HepG2 (cell line): Measurements from ENCODE around the gene MOXD1. TPM values are rescaled to one million over a fixed set of nuclear protein-coding genes. Genes with fewer than 3 reads are reported as not detected.

Experiments used
- ATAC-seq: fragments of 200-7000 bp; cut with Tn5 transposase; 3 replicates; pipeline ENCODE4 v1.9.1; 2020; ENCODE audit warnings: mild to moderate bottlenecking, moderate library complexity
- BruUV-seq: library from RNA; stranded (reverse); fragments of 400-500 nt; replicated peaks from 2 replicates; lab custom pipeline; 2021; lab: Mats Ljungman, UMichigan
- CTCF ChIA-PET: fragments of 300-600 bp; formaldehyde crosslinking; extraction: SDS; loops from one replicate; lab custom pipeline; 2021; ENCODE audit warnings: low total read pairs, inconsistent platforms, low intra/inter-chr PET ratio; lab: Yijun Ruan, JAX
- POLR2A ChIA-PET: fragments of 350-600 bp; sonication (Branson Sonifier 250); formaldehyde crosslinking; loops from one replicate; lab custom pipeline; 2020; ENCODE audit warnings: antibody characterized with exemption, inconsistent platforms; lab: Yijun Ruan, JAX
- DNase-seq: peaks from one replicate; pipeline ENCODE4 v3.0.0-alpha.2; 2015; ENCODE audit warnings: low spot score
- FAIRE-seq: peaks from 3 replicates; lab custom pipeline; 2011; peaks lifted over from hg19 to GRCh38; lab: Jason Lieb, UNC
- H2AFZ ChIP-seq: one replicate; pipeline ENCODE4 v1.6.1; 2011; ENCODE audit warnings: low read length, inconsistent platforms
- H3K27ac ChIP-seq: fragments of 300-600 bp; 3 replicates; pipeline ENCODE4 v1.8.0; 2011; ENCODE audit warnings: mixed run types, mild to moderate bottlenecking, mixed read lengths, low read length, inconsistent platforms; ENCODE audit not compliant: insufficient read depth; ENCODE audit errors: extremely low read length
- H3K27me3 ChIP-seq, 2 experiments: fragments of 200-600 bp in 1 of 2; 2 replicates in 1 of 2; 3 replicates in 1 of 2; pipeline versions ENCODE4 v1.6.0 to v1.8.0; 2011; ENCODE audit warnings: low read length in 2 of 2, mild to moderate bottlenecking in 2 of 2, moderate library complexity in 2 of 2, inconsistent platforms in 1 of 2; ENCODE audit not compliant: insufficient read depth in 2 of 2, control insufficient read depth in 1 of 2
- H3K36me3 ChIP-seq, 2 experiments: fragments of 200-600 bp in 1 of 2; replicated peaks in 1 of 2; 2 replicates in 1 of 2; 3 replicates in 1 of 2; pipeline versions ENCODE4 v1.5.1 to v1.8.0; 2011; ENCODE audit warnings: low read length in 2 of 2, inconsistent platforms in 1 of 2; ENCODE audit not compliant: insufficient read depth in 2 of 2, control insufficient read depth in 1 of 2
- H3K4me1 ChIP-seq: 2 replicates; pipeline ENCODE4 v1.5.1; 2012; ENCODE audit warnings: low read length, inconsistent platforms; ENCODE audit not compliant: insufficient read depth
- H3K4me2 ChIP-seq: 2 replicates; pipeline ENCODE4 v1.6.0; 2011; ENCODE audit warnings: low read depth, low read length, inconsistent platforms
- H3K4me3 ChIP-seq, 3 experiments: fragments of 200-600 bp in 1 of 3; sonication (generic), shearing (Covaris generic) in 1 of 3; replicated peaks in 1 of 3; 2 replicates each; pipeline ENCODE4 v1.5.1; 2011 to 2016; ENCODE audit warnings: low read length in 3 of 3, inconsistent platforms in 2 of 3, low read depth in 2 of 3, mild to moderate bottlenecking in 2 of 3, control low read depth in 1 of 3, mixed read lengths in 1 of 3; ENCODE audit not compliant: insufficient read depth in 1 of 3
- H3K79me2 ChIP-seq: one replicate; pipeline ENCODE4 v1.6.1; 2011; ENCODE audit warnings: low read length, inconsistent platforms; ENCODE audit not compliant: insufficient read depth
- H3K9ac ChIP-seq: 2 replicates; pipeline ENCODE4 v1.6.0; 2011; ENCODE audit warnings: mild to moderate bottlenecking, low read depth, low read length, inconsistent platforms; ENCODE audit not compliant: insufficient read depth
- H3K9me3 ChIP-seq: 2 replicates; pipeline ENCODE4 v1.5.1; 2012; ENCODE audit warnings: mild to moderate bottlenecking, low read length
- H4K20me1 ChIP-seq: 2 replicates; pipeline ENCODE4 v1.6.0; 2011; ENCODE audit warnings: inconsistent platforms, mild to moderate bottlenecking, low read length, moderate library complexity; ENCODE audit not compliant: insufficient read depth
- CBX2 ChIP-seq, 2 experiments: fragments of 200-600 bp in 1 of 2; sonication (generic); formaldehyde crosslinking in 1 of 2; IDR thresholded peaks; 2 replicates each; pipeline versions ENCODE4 v1.7.0 to v1.8.1; 2018 to 2022; ENCODE audit warnings: low read depth in 2 of 2, low read length in 1 of 2, mild to moderate bottlenecking in 1 of 2, missing genetic modification reagents in 1 of 2
- CHD4 ChIP-seq: fragments of 200-600 bp; sonication (generic); IDR thresholded peaks from 2 replicates; pipeline ENCODE4 v1.7.0; 2017; ENCODE audit warnings: mild to moderate bottlenecking, low read length, borderline replicate concordance
- FOXA1 ChIP-seq, 2 experiments: fragments of 450-650 bp in 1 of 2; sonication (generic) in 1 of 2; formaldehyde crosslinking in 1 of 2; IDR thresholded peaks; 2 replicates each; pipeline versions ENCODE4 v1.4.0 to v1.6.1; 2016 to 2020; ENCODE audit warnings: missing genetic modification reagents in 1 of 2
- HCFC1 ChIP-seq: fragments of 150-350 bp; IDR thresholded peaks from 2 replicates; pipeline ENCODE4 v1.6.1; 2014; ENCODE audit warnings: low read depth, low read length
- KDM5B ChIP-seq: sonication (generic); formaldehyde crosslinking; IDR thresholded peaks from 2 replicates; pipeline ENCODE4 v1.4.0; 2020; ENCODE audit warnings: missing genetic modification reagents, mild to moderate bottlenecking, borderline replicate concordance
- MAFF ChIP-seq: IDR thresholded peaks from 2 replicates; pipeline ENCODE4 v1.6.1; 2011; ENCODE audit warnings: low read depth, low read length, improper control_type of control experiment
- MAFK ChIP-seq, 2 experiments: IDR thresholded peaks in 1 of 2; conservative IDR thresholded peaks in 1 of 2; 2 replicates each; pipeline ENCODE4 v1.6.1; 2011; ENCODE audit warnings: improper control_type of control experiment in 2 of 2, low read length in 2 of 2
- MIER3 ChIP-seq: IDR thresholded peaks from 2 replicates; pipeline ENCODE4 v1.6.1; 2016; ENCODE audit warnings: missing compliant biosample characterization, borderline replicate concordance
- NR2F6 ChIP-seq, 2 experiments: IDR thresholded peaks; 2 replicates each; pipeline ENCODE4 v1.6.1; 2016; ENCODE audit warnings: antibody characterized with exemption in 1 of 2, mild to moderate bottlenecking in 1 of 2
- SNAPC2 ChIP-seq: sonication (generic); formaldehyde crosslinking; IDR thresholded peaks from 2 replicates; pipeline ENCODE4 v1.8.1; 2022; ENCODE audit warnings: mild to moderate bottlenecking, missing genetic modification reagents
- SNAPC5 ChIP-seq: sonication (generic); formaldehyde crosslinking; IDR thresholded peaks from 2 replicates; pipeline ENCODE4 v1.8.1; 2023; ENCODE audit warnings: mild to moderate bottlenecking, missing genetic modification reagents, borderline replicate concordance
- ZFY ChIP-seq: sonication (generic); formaldehyde crosslinking; IDR thresholded peaks from 2 replicates; pipeline ENCODE4 v1.4.0; 2020; ENCODE audit warnings: missing genetic modification reagents
- ZNF251 ChIP-seq: sonication (generic); formaldehyde crosslinking; IDR thresholded peaks from 2 replicates; pipeline ENCODE4 v1.9.0; 2021; ENCODE audit warnings: mild to moderate bottlenecking, missing genetic modification reagents
- ZNF253 ChIP-seq: sonication (generic); formaldehyde crosslinking; IDR thresholded peaks from 2 replicates; pipeline ENCODE4 v1.8.0; 2022; ENCODE audit warnings: mild to moderate bottlenecking, missing genetic modification reagents, borderline replicate concordance
- ZNF33A ChIP-seq: sonication (generic); formaldehyde crosslinking; IDR thresholded peaks from 2 replicates; pipeline ENCODE4 v1.5.1; 2020; ENCODE audit warnings: missing genetic modification reagents, mild to moderate bottlenecking, moderate library complexity, borderline replicate concordance
- ZNF660 ChIP-seq: sonication (generic); formaldehyde crosslinking; IDR thresholded peaks from 2 replicates; pipeline ENCODE4 v1.5.1; 2020; ENCODE audit warnings: mild to moderate bottlenecking, low read depth, missing genetic modification reagents, borderline replicate concordance
- ZNF777 ChIP-seq: sonication (generic); formaldehyde crosslinking; IDR thresholded peaks from 2 replicates; pipeline ENCODE4 v1.4.0; 2020; ENCODE audit warnings: missing genetic modification reagents
- ZSCAN20 ChIP-seq: sonication (generic); formaldehyde crosslinking; IDR thresholded peaks from 2 replicates; pipeline ENCODE4 v1.4.0; 2020; ENCODE audit warnings: missing genetic modification reagents, mild to moderate bottlenecking, borderline replicate concordance
- WGBS: methylation state at CpG from one replicate; pipeline ENCODE4 v1.1.6; 2017; ENCODE audit warnings: low lambda C conversion rate; 5-methylcytosine and 5-hydroxymethylcytosine counted together
- in situ Hi-C: cut with HindIII; loops from 2 replicates; pipeline ENCODE4 v1.10.0; 2017; ENCODE audit warnings: low pct_unique_long_range_greater_than_20kb; ENCODE audit not compliant: extremely low pct_ligation_motif_present
- intact Hi-C: fragments of 100-400 bp; cut with micrococcal nuclease; formaldehyde crosslinking; loops from one replicate; pipeline ENCODE4 v1.10.0; 2022; ENCODE audit not compliant: unreplicated experiment
- polyA plus RNA-seq, 8 experiments: library from polyadenylated mRNA; depleted of rRNA in 3 of 8; stranded (reverse) in 7 of 8; unstranded in 1 of 8; fragments of >200 nt; fragmentation: Illumina TruSeq in 4 of 8; extraction: Trizol in 4 of 8; gene quantifications; 2 replicates each; pipeline versions ENCODE4 v1.2.1 to v1.2.3, GENCODE V29; 2011 to 2016; ENCODE audit warnings: low read depth in 4 of 8, missing spikeins in 1 of 8, mixed read lengths in 1 of 8; ENCODE audit not compliant: insufficient read depth in 1 of 8
- total RNA-seq, 5 experiments: library from RNA; depleted of rRNA; stranded (reverse); fragments of >200 nt; fragmentation: Illumina TruSeq; extraction: Trizol; gene quantifications; 2 replicates each; pipeline ENCODE4 v1.2.3, GENCODE V29; 2016; ENCODE audit warnings: low read depth in 1 of 5
- TF ChIP-seq, protein P1 (sequence below): IDR thresholded peaks from 2 replicates; pipeline ENCODE4 v1.6.1; 2016; ENCODE audit warnings: low read depth, borderline replicate concordance

MOXD1 gene
- total and polyA plus RNA-seq, 2 of the 13 experiments (the other 11 are each of a cell fraction or from before 2014, with no cell fraction given) = 0.03 TPM; not detected in 1

GRCh38 chr6:132381381-132381780 lies 19.9 kb downstream of the MOXD1 start:
- ATAC-seq (no peak), DNase-seq (no peak), FAIRE-seq (no peak)
- Histone ChIP-seq H3K27me3 (no peaks in the 10 kb centered on the region), H3K79me2 (no peaks in the 10 kb centered on the region), H2AFZ (no peak overlapping the region), H4K20me1 (no peaks in the 10 kb centered on the region), H3K4me2 (no peak overlapping the region), H3K4me1 (no peaks in the 10 kb centered on the region), H3K36me3 (no peaks in the 10 kb centered on the region), H3K27ac (no peak overlapping the region), H3K4me3 (no peak overlapping the region), H3K9ac (no peak overlapping the region), H3K9me3 (no peaks in the 10 kb centered on the region)
- no TSS peak for BruUV-seq
- CTCF ChIA-PET = no interaction called here
- intact Hi-C loops (no loop called here), in situ Hi-C loops (no loop called here)
- TF ChIP-seq MAFK (conservative IDR thresholded peaks at IDR 0.05 in 1 of 2, IDR thresholded peaks at IDR 0.05 in 1 of 2; ENCODE audit: low read length in 2 of 2) (peak; percentile 77 to 88), ZNF777 (CRISPR knock-in tag) (no peak), KDM5B (CRISPR knock-in tag) (no peak), MAFF (peak; percentile 83), SNAPC5 (no peak), HCFC1 (no peak)
- POLR2A ChIA-PET = no interaction called here
- 5% methylated on average over 1 of the region's 1 CpG for WGBS

DNA sequence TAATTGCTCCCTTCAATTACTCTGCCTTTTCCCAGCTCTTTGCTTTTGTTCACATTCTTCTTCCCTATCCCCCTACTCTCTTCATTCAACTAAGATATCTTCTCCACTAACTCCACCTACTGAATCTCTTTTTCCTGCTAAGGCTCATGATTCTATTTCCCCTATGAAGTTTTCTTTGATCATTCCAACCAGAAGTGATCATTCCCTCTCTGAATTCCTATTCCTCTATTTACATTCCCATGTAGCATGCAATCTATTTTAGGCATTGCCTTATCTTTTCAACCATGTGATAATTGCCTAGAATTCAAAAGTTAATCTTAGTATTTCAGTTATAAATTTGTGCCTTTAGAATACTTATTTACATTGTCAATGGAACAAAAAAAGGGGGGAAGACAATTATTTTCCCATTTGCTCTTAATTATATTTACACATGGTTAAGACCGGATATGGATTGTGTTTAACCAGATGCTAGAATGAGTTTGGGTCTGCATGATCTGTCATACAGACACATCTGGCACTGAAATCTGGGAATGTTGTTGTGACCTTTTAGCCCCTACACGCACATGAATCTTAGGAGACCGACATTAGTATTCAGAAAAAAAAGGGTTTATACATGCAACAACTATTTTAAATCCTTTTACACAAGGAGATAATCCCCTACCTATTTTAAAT lies 20.8 kb downstream of the MOXD1 start:
- FAIRE-seq (no peak), ATAC-seq (no peak), DNase-seq (no peak)
- ChIA-PET POLR2A (no interaction called here), CTCF (no interaction called here)
- Histone ChIP-seq H3K4me2 (no peak overlapping the region), H3K27ac (no peak overlapping the region), H3K9ac (no peak overlapping the region), H4K20me1 (no peaks in the 10 kb centered on the region), H3K27me3 (no peaks in the 10 kb centered on the region), H3K4me1 (no peaks in the 10 kb centered on the region), H3K79me2 (no peaks in the 10 kb centered on the region), H2AFZ (no peak overlapping the region), H3K36me3 (no peaks in the 10 kb centered on the region), H3K4me3 (no peak overlapping the region), H3K9me3 (no peaks in the 10 kb centered on the region)
- in situ Hi-C loops = no loop called here
- intact Hi-C loops = no loop called here
- WGBS = 1% methylated on average over 3 of the region's 3 CpGs
- no TSS peak for BruUV-seq
- TF ChIP-seq CHD4 (no peak), NR2F6 (IDR thresholded peaks at IDR 0.05) (no peak), NR2F6 (CRISPR knock-in tag; IDR thresholded peaks at IDR 0.05) (no peak), ZNF33A (CRISPR knock-in tag) (no peak), SNAPC2 (CRISPR knock-in tag) (no peak), ZFY (CRISPR knock-in tag) (no peak), ZNF251 (CRISPR knock-in tag) (no peak), ZSCAN20 (CRISPR knock-in tag) (no peak), MIER3 (CRISPR knock-in tag) (no peak), FOXA1 (IDR thresholded peaks at IDR 0.05) (no peak), FOXA1 (CRISPR knock-in tag; IDR thresholded peaks at IDR 0.05) (no peak), ZNF660 (CRISPR knock-in tag) (no peak), CBX2 (IDR thresholded peaks at IDR 0.05; ENCODE audit: low read depth, low read length) (no peak), CBX2 (CRISPR knock-in tag; IDR thresholded peaks at IDR 0.05; ENCODE audit: low read depth) (no peak), ZNF253 (no peak), SNAPC5 (no peak), KDM5B (CRISPR knock-in tag) (no peak)
- TF ChIP-seq, protein P1, sequence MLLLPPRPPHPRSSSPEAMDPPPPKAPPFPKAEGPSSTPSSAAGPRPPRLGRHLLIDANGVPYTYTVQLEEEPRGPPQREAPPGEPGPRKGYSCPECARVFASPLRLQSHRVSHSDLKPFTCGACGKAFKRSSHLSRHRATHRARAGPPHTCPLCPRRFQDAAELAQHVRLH (CRISPR knock-in tag) = no peak
